ENCODE measurements around the gene STK32B. TPM values are rescaled to one million over a fixed set of nuclear protein-coding genes. Genes with fewer than 3 reads are reported as not detected.

The STK32B gene
- total and polyA plus RNA-seq, 2 of the 8 experiments (the other 6 are each of a cell fraction or from before 2014, with no cell fraction given) = 2.3 to 2.5 TPM

DNA sequence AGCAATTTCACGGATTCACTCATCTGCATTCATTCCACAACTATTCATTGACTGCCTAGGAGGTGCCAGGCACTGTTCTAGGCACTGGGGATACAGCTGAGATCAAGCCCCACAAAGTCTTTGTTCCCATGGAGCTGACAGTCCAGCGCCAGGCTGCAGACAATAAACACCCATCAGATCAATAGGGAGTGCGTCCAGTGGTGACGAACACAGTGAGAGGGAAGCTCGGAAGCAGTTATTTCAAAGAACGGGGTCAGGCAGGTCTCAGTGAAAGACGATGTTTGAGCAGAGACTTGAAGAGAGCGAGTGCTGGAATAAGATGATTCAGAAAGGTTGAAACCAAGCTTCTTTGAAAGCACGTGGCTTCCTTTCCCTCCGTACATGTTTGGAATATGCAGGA is 489.9 kb downstream of the STK32B start:
- DNase-seq (ENCODE audit: low read depth in 1 of 2, low spot score in 2 of 2) (no peak), FAIRE-seq (no peak)
- H2BK20ac ChIP-seq (ENCODE audit: low read length) = no peak overlapping the region
- no peak overlapping the region for H3K14ac ChIP-seq (ENCODE audit: insufficient read length)
- H3K4me2 ChIP-seq (ENCODE audit: insufficient read depth in 1 of 2, low read depth in 2 of 2, low read length in 2 of 2) = no peak overlapping the region
- no peak overlapping the region for H2BK15ac ChIP-seq (ENCODE audit: low read length)
- no peaks in the 10 kb centered on the region for H3K79me1 ChIP-seq (ENCODE audit: low read depth, low read length)
- no peaks in the 10 kb centered on the region for H3K9me3 ChIP-seq (ENCODE audit: insufficient read depth in 2 of 2, low read depth in 1 of 2, low read length in 1 of 2)
- ChIA-PET CTCF (ENCODE audit: partially characterized antibody) (interaction anchor here (0.6 to 1.0 kb wide), 3 partner anchors 12 to 81 kb away, joined by 3 read pairs; no protein-coding TSS in a partner anchor), POLR2A (ENCODE audit: partially characterized antibody) (no interaction called here)
- no peaks in the 10 kb centered on the region for H3K79me2 ChIP-seq (ENCODE audit: control insufficient read depth in 1 of 2, insufficient read depth in 2 of 2, low read length in 2 of 2)
- H3K4me3 ChIP-seq (ENCODE audit: extremely low read depth in 1 of 4, insufficient read depth in 2 of 4, low read depth in 3 of 4, low read length in 4 of 4) = no peak overlapping the region
- no peaks in the 10 kb centered on the region for H3K4me1 ChIP-seq (replicated peaks in 1 of 4; ENCODE audit: control insufficient read depth in 3 of 4, insufficient read depth in 4 of 4, low read length in 3 of 4)
- no peak overlapping the region for H4K5ac ChIP-seq (ENCODE audit: insufficient read length, low read depth, low read length)
- no peak overlapping the region for H2AFZ ChIP-seq (ENCODE audit: low read length)
- no peak overlapping the region for H4K91ac ChIP-seq (replicated peaks; ENCODE audit: insufficient read length, low read length)
- H2BK12ac ChIP-seq (ENCODE audit: low read depth, low read length) = no peak overlapping the region
- H2BK120ac ChIP-seq (replicated peaks; ENCODE audit: low read depth, low read length) = no peak overlapping the region
- no peak overlapping the region for H3K56ac ChIP-seq (replicated peaks; ENCODE audit: insufficient read length, low read depth, low read length)
- H3K27ac ChIP-seq (ENCODE audit: low read depth, low read length) = no peak overlapping the region
- no peaks in the 10 kb centered on the region for H3K36me3 ChIP-seq (ENCODE audit: control insufficient read depth in 2 of 4, insufficient read depth in 4 of 4, low read length in 3 of 4)
- no peak overlapping the region for H3K23ac ChIP-seq (ENCODE audit: insufficient read length)
- no peak overlapping the region for H2BK5ac ChIP-seq (ENCODE audit: low read depth, low read length)
- 84% methylated on average over 10 of the region's 10 CpGs; no CpG with 5 or more reads in 1 of the 2 experiments for whole genome bisulfite sequencing, 2 experiments (ENCODE audit: extremely low coverage in 1 of 2, insufficient coverage in 1 of 2, insufficient read length in 1 of 2, insufficient replicate concordance in 2 of 2, low coverage in 1 of 2, low lambda C conversion rate in 2 of 2, missing lambda C conversion rate in 1 of 2)
- no peaks in the 10 kb centered on the region for H3K23me2 ChIP-seq (ENCODE audit: low read depth, low read length)
- H4K8ac ChIP-seq (ENCODE audit: extremely low read depth, insufficient read depth, low read length) = no peak overlapping the region
- H3K9ac ChIP-seq (replicated peaks in 1 of 4; ENCODE audit: extremely low read depth in 1 of 4, low read depth in 3 of 4, low read length in 3 of 4) = no peak overlapping the region
- no peak overlapping the region for H3K18ac ChIP-seq (ENCODE audit: extremely low read depth, low read length)
- H3K27me3 ChIP-seq (replicated peaks in 1 of 4; ENCODE audit: control insufficient read depth in 3 of 4, extremely low read depth in 1 of 4, insufficient read depth in 3 of 4, low read length in 3 of 4) = no peaks in the 10 kb centered on the region
- H4K20me1 ChIP-seq (replicated peaks in 1 of 2; ENCODE audit: control insufficient read depth in 1 of 2, insufficient read depth in 2 of 2, low read length in 2 of 2) = peaks cover 0 to 2% of the 10 kb centered on the region in 2 experiments
- H3K4ac ChIP-seq (replicated peaks; ENCODE audit: insufficient read length, low read depth, low read length) = no peak overlapping the region
- H2AK5ac ChIP-seq (ENCODE audit: low read depth, low read length) = no peak overlapping the region
- TF ChIP-seq CBX5 (IDR thresholded peaks at IDR 0.05; ENCODE audit: low read depth, low read length) = no peak
- TF ChIP-seq, protein P1, sequence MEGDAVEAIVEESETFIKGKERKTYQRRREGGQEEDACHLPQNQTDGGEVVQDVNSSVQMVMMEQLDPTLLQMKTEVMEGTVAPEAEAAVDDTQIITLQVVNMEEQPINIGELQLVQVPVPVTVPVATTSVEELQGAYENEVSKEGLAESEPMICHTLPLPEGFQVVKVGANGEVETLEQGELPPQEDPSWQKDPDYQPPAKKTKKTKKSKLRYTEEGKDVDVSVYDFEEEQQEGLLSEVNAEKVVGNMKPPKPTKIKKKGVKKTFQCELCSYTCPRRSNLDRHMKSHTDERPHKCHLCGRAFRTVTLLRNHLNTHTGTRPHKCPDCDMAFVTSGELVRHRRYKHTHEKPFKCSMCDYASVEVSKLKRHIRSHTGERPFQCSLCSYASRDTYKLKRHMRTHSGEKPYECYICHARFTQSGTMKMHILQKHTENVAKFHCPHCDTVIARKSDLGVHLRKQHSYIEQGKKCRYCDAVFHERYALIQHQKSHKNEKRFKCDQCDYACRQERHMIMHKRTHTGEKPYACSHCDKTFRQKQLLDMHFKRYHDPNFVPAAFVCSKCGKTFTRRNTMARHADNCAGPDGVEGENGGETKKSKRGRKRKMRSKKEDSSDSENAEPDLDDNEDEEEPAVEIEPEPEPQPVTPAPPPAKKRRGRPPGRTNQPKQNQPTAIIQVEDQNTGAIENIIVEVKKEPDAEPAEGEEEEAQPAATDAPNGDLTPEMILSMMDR (IDR thresholded peaks at IDR 0.05; ENCODE audit: control extremely low read depth in 1 of 3, insufficient read depth in 1 of 3, low read depth in 1 of 3, low read length in 3 of 3) = no peak
- TF ChIP-seq FOSL1 (IDR thresholded peaks at IDR 0.05; ENCODE audit: insufficient read depth, low read depth, low read length) = no peak
- no peak for TF ChIP-seq TCF12 (IDR thresholded peaks at IDR 0.05; ENCODE audit: low read depth, low read length)
- no peak for TF ChIP-seq CHD1 (IDR thresholded peaks at IDR 0.05; ENCODE audit: low read depth, low read length)
- no peak for TF ChIP-seq TEAD4 (IDR thresholded peaks at IDR 0.05; ENCODE audit: low read depth, low read length)
- no peak for TF ChIP-seq MAFK (IDR thresholded peaks at IDR 0.05; ENCODE audit: low read depth, low read length)
- no peak for TF ChIP-seq CREB1 (IDR thresholded peaks at IDR 0.05)
- no peak for TF ChIP-seq SUZ12 (IDR thresholded peaks at IDR 0.05; ENCODE audit: low read length)
- no peak for TF ChIP-seq YY1 (IDR thresholded peaks at IDR 0.05; ENCODE audit: low read depth, low read length)
- TF ChIP-seq SIRT6 (IDR thresholded peaks at IDR 0.05; ENCODE audit: low read length) = no peak
- TF ChIP-seq KDM4A (IDR thresholded peaks at IDR 0.05; ENCODE audit: low read depth, low read length, severe bottlenecking) = no peak
- TF ChIP-seq TAF1 (IDR thresholded peaks at IDR 0.05; ENCODE audit: low read depth, low read length) = no peak

All from H1 (cell line).